Smooth muscle cell (in vitro differentiated cells): ENCODE results near the gene GBE1. TPM values are rescaled to one million over a fixed set of nuclear protein-coding genes. Genes with fewer than 3 reads are reported as not detected.
A peak's percentile ranks its signal among the peaks of the same experiment; 100 is the strongest.

Experiments used
- DNase-seq: peaks from one replicate; lab custom pipeline; 2025; ENCODE audit not compliant: unreplicated experiment; lab: John Stamatoyannopoulos, UW
- H2AFZ ChIP-seq: fragments of 200-600 bp; sonication (generic); 2 replicates; pipeline ENCODE4 v1.6.0; 2016; ENCODE audit warnings: antibody characterized with exemption, low read depth, mild to moderate bottlenecking
- H3F3A ChIP-seq: fragments of 200-600 bp; sonication (generic); 2 replicates; pipeline ENCODE4 v1.6.0; 2017; ENCODE audit warnings: antibody characterized with exemption, low read depth
- H3K27ac ChIP-seq: fragments of 200-600 bp; sonication (generic); 2 replicates; pipeline ENCODE4 v1.5.1; 2016; ENCODE audit warnings: low read depth, mild to moderate bottlenecking
- H3K27me3 ChIP-seq: fragments of 200-600 bp; sonication (generic); 2 replicates; pipeline ENCODE4 v1.6.1; 2016; ENCODE audit warnings: low read depth, mild to moderate bottlenecking
- H3K36me3 ChIP-seq: fragments of 200-600 bp; sonication (generic); 2 replicates; pipeline ENCODE4 v1.5.1; 2016; ENCODE audit warnings: low read depth
- H3K4me1 ChIP-seq: fragments of 200-600 bp; sonication (generic); 2 replicates; pipeline ENCODE4 v1.5.1; 2016; ENCODE audit warnings: low read depth
- H3K4me2 ChIP-seq: fragments of 200-600 bp; sonication (generic); 2 replicates; pipeline ENCODE4 v1.6.0; 2016; ENCODE audit warnings: mild to moderate bottlenecking
- H3K4me3 ChIP-seq: fragments of 200-600 bp; sonication (generic); 2 replicates; pipeline ENCODE4 v1.5.1; 2016; ENCODE audit warnings: mild to moderate bottlenecking
- H3K79me2 ChIP-seq: fragments of 200-600 bp; sonication (generic); 2 replicates; pipeline ENCODE4 v1.6.0; 2016; ENCODE audit warnings: low read depth, mild to moderate bottlenecking
- H3K9ac ChIP-seq: fragments of 200-600 bp; sonication (generic); 2 replicates; pipeline ENCODE4 v1.6.0; 2016; ENCODE audit warnings: low read depth
- H3K9me3 ChIP-seq: fragments of 200-600 bp; sonication (generic); replicated peaks from 2 replicates; pipeline ENCODE4 v1.5.1; 2016; ENCODE audit warnings: low read depth
- H4K20me1 ChIP-seq: fragments of 200-600 bp; sonication (generic); 2 replicates; pipeline ENCODE4 v1.6.0; 2016; ENCODE audit warnings: low read depth
- WGBS: methylation state at CpG from one replicate; pipeline ENCODE4 v1.1.7; 2016; ENCODE audit warnings: low lambda C conversion rate; 5-methylcytosine and 5-hydroxymethylcytosine counted together
- polyA plus RNA-seq: library from polyadenylated mRNA; unstranded; fragments of >200 nt; fragmentation: Nextera tagmentation; extraction: Ambion mirVana; gene quantifications from 2 replicates; pipeline ENCODE4 v1.2.1, GENCODE V29; 2016
- total RNA-seq: library from RNA; depleted of rRNA; stranded (reverse); fragments of >200 nt; gene quantifications from 2 replicates; pipeline ENCODE4 v1.2.3, GENCODE V29; 2014
- TF ChIP-seq, protein P1 (sequence below): fragments of 200-600 bp; sonication (generic); IDR thresholded peaks from 2 replicates; pipeline ENCODE4 v1.5.1; 2017; ENCODE audit warnings: borderline replicate concordance, mild to moderate bottlenecking, antibody characterized with exemption; ENCODE audit not compliant: insufficient read depth, poor library complexity, severe bottlenecking

The GBE1 gene
- total and polyA plus RNA-seq, 2 experiments from 2014 or later = 23.4 to 50.8 TPM

DNA sequence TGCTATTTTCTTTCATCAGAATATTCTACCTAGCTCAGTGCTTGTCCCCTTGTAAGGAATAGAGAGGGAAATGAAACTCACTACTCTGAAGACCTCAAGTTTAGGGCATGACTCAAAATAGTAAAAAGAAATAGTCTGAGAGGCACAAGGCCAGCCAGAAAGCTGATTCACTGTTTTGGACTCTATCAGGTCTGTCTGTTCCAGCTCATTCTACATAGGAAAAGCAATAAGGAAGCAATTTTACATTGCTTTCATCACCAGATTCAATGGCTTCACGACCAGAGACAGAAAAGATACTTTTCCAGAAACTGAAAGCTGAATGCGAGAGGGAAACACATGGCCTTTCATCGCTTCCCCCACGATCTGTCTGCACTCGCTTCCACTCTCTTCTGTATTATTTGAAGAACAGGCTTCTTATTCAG lies 276.0 kb downstream of the GBE1 start:
- no peak for DNase-seq
- H3K4me2 ChIP-seq = peak overlapping the region; percentile 77

GRCh38 chr3:81484520-81484919 lies 276.9 kb downstream of the GBE1 start:
- Histone ChIP-seq H3K27ac (peak overlapping the region; percentile 62), H2AFZ (no peak overlapping the region), H3F3A (no peaks in the 10 kb centered on the region), H3K4me2 (no peak overlapping the region), H3K9ac (no peak overlapping the region), H3K4me1 (no peaks in the 10 kb centered on the region), H3K36me3 (no peaks in the 10 kb centered on the region), H3K79me2 (no peaks in the 10 kb centered on the region), H3K27me3 (no peaks in the 10 kb centered on the region), H3K9me3 (no peaks in the 10 kb centered on the region), H4K20me1 (no peaks in the 10 kb centered on the region), H3K4me3 (no peak overlapping the region)
- WGBS = 93% methylated on average over 5 of the region's 5 CpGs
- TF ChIP-seq, protein P1, sequence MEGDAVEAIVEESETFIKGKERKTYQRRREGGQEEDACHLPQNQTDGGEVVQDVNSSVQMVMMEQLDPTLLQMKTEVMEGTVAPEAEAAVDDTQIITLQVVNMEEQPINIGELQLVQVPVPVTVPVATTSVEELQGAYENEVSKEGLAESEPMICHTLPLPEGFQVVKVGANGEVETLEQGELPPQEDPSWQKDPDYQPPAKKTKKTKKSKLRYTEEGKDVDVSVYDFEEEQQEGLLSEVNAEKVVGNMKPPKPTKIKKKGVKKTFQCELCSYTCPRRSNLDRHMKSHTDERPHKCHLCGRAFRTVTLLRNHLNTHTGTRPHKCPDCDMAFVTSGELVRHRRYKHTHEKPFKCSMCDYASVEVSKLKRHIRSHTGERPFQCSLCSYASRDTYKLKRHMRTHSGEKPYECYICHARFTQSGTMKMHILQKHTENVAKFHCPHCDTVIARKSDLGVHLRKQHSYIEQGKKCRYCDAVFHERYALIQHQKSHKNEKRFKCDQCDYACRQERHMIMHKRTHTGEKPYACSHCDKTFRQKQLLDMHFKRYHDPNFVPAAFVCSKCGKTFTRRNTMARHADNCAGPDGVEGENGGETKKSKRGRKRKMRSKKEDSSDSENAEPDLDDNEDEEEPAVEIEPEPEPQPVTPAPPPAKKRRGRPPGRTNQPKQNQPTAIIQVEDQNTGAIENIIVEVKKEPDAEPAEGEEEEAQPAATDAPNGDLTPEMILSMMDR = no peak
- DNase-seq = no peak

More for the DNA sequence above, 276.0 kb downstream of the GBE1 start:
- Histone ChIP-seq H3F3A (no peaks in the 10 kb centered on the region), H2AFZ (peak overlapping the region; percentile 69), H3K27ac (peak overlapping the region; percentile 62), H3K4me1 (no peaks in the 10 kb centered on the region), H4K20me1 (no peaks in the 10 kb centered on the region), H3K27me3 (no peaks in the 10 kb centered on the region), H3K9ac (peak overlapping the region; percentile 19), H3K79me2 (no peaks in the 10 kb centered on the region), H3K9me3 (no peaks in the 10 kb centered on the region), H3K4me3 (no peak overlapping the region), H3K36me3 (no peaks in the 10 kb centered on the region)
- 14% methylated on average over 5 of the region's 5 CpGs for WGBS
- TF ChIP-seq, protein P1 = no peak

DNA sequence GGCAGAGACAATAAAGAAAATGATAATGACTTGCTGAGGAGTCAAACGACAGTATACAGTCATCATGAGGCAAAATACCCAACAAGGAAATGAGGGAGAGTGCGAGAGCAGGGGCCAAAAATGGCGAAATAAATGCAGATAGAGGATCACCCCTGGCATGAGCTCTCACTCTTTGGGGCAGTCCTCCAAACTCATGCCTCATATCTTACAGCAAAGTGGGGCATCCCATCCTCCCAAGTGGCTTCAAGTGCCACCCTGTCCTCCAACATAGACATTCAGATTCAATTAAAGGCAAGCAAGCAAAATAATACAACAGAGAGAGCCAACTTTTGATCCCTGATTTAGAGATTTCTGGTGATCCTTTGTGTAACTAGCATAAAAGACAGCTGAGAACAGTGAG lies 278.4 kb downstream of the GBE1 start:
- no peaks in the 10 kb centered on the region for H3K36me3 ChIP-seq
- 94% methylated on average over 3 of the region's 3 CpGs for WGBS
- H3K9ac ChIP-seq = no peak overlapping the region
- no peaks in the 10 kb centered on the region for H3K27me3 ChIP-seq
- no peak overlapping the region for H2AFZ ChIP-seq
- no peak overlapping the region for H3K4me2 ChIP-seq
- no peaks in the 10 kb centered on the region for H3K4me1 ChIP-seq
- TF ChIP-seq, protein P1 = no peak
- H3F3A ChIP-seq = no peaks in the 10 kb centered on the region
- H4K20me1 ChIP-seq = no peaks in the 10 kb centered on the region
- H3K79me2 ChIP-seq = no peaks in the 10 kb centered on the region
- no peak for DNase-seq
- no peaks in the 10 kb centered on the region for H3K9me3 ChIP-seq
- H3K4me3 ChIP-seq = no peak overlapping the region
- no peak overlapping the region for H3K27ac ChIP-seq

GRCh38 chr3:81477740-81478139 lies 283.7 kb downstream of the GBE1 start:
- no peak overlapping the region for H3K27ac ChIP-seq
- no peak overlapping the region for H2AFZ ChIP-seq
- no peak overlapping the region for H3K4me2 ChIP-seq
- no peaks in the 10 kb centered on the region for H3K27me3 ChIP-seq
- H3K9ac ChIP-seq = no peak overlapping the region
- no peaks in the 10 kb centered on the region for H3K9me3 ChIP-seq
- H3K4me1 ChIP-seq = no peaks in the 10 kb centered on the region
- no peaks in the 10 kb centered on the region for H4K20me1 ChIP-seq
- 87% methylated on average over 2 of the region's 2 CpGs for WGBS
- H3K4me3 ChIP-seq = no peak overlapping the region
- TF ChIP-seq, protein P1 = no peak
- H3F3A ChIP-seq = no peaks in the 10 kb centered on the region
- H3K79me2 ChIP-seq = no peaks in the 10 kb centered on the region
- H3K36me3 ChIP-seq = no peaks in the 10 kb centered on the region
- no peak for DNase-seq
